ENCODE measurements around the gene FRYL. TPM values are rescaled to one million over a fixed set of nuclear protein-coding genes. Genes with fewer than 3 reads are reported as not detected.

The FRYL gene
- total RNA-seq, 1 experiment from 2014 or later = 29.9 TPM

DNA sequence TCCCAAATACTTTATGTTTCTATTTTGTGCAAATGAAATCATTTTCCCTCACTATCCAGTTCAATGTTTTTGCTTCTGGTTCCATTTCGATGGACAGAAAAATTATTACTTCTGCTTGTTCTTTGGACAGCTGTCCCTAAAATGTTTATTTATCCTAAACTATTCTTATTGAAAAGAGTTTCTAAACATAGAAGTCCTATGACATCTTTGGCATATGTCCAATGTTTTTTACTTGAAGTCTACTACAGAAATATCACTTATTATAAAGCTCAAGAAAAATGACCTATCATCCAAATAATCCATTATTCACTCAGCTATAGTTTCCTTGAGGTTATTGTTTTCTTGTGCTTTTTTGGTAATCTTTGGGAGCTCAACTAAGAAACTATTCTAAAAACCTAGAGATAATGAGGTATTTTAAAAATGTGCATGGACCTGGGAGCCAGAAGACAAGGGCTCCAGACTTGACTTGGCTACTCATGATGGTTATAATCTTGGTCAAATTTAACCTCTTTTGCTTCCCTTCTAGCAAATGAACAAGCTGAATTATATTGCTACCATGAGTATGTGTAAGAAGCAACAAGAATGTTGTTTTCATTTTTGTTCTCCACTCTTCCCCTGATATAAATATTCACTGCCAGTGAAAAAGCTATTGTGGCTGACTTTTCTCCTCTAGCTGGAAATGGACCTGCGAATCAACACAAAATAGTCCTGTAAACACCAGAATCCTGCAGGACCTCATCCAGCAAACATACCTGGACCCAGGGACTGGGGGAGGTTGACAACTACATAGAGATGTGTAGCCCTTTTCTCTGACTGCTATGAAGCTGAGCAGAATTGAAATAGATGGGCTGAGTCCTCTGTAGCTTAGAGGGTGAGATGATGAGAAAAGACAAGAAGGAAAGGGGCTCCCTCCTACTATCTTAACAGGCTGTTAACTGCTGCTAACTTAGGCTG lies 137.4 kb downstream of the FRYL start:
- no peak overlapping the region for H3K4me2 ChIP-seq (ENCODE audit: low read length)

DNA sequence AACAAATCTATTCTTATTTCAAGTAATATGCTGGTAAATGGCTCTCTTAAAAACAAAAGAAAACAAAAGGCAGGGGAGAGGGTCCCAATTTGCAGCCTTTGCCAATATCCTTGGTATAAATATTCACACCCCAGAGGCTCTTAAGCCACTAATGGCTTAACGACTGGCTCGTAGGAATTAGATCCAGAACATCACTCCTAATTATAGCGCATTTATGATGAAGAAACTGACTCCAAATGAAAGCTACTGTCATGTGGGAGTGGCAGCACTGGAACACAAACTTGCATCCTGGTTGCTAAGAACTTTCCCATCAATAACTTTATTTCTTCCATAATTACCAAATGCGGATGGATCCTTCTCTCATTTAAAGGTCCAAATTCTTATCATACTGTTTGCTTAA lies 138.7 kb downstream of the FRYL start:
- Histone ChIP-seq H3K27me3 (ENCODE audit: low read length) (no peaks in the 10 kb centered on the region), H3K9ac (ENCODE audit: low read length) (no peak overlapping the region), H3K4me1 (ENCODE audit: insufficient read depth, low read length) (peaks cover 4% of the 10 kb centered on the region; the same call in 1 of the 2 replicates), H3F3A (ENCODE audit: low read length, unreplicated experiment) (no peaks in the 10 kb centered on the region), H3K79me2 (ENCODE audit: low read length) (peaks cover 16% of the 10 kb centered on the region; the same call in 1 of the 2 replicates), H3K36me3 (ENCODE audit: low read depth, low read length) (no peaks in the 10 kb centered on the region), H4K20me1 (ENCODE audit: low read length) (no peaks in the 10 kb centered on the region), H3K4me2 (ENCODE audit: low read length) (no peak overlapping the region), H2AFZ (ENCODE audit: low read length) (no peak overlapping the region), H3K9me3 (ENCODE audit: low read length) (no peaks in the 10 kb centered on the region), H3K9me2 (replicated peaks; ENCODE audit: low read length) (no peaks in the 10 kb centered on the region), H3K4me3 (ENCODE audit: low read length) (no peak overlapping the region), H3K27ac (ENCODE audit: low read length) (no peak overlapping the region)
- ChIA-PET CTCF (no interaction called here), POLR2A (ENCODE audit: unreplicated experiment) (no interaction called here)
- TF ChIP-seq CTCF (conservative IDR thresholded peaks at IDR 0.05; ENCODE audit: low read depth, low read length) (no peak), EZH2phosphoT487 (IDR thresholded peaks at IDR 0.05; ENCODE audit: borderline replicate concordance, low read length) (no peak), EZH2 (IDR thresholded peaks at IDR 0.05; ENCODE audit: low read length, unreplicated experiment) (no peak)
- ATAC-seq (no peak), DNase-seq (no peak)
- no TSS peak for BruUV-seq (replicated peaks)
- intact Hi-C loops (cut with micrococcal nuclease) = no loop called here

More for the DNA sequence above, 137.4 kb downstream of the FRYL start:
- H3F3A ChIP-seq (ENCODE audit: low read length, unreplicated experiment) = no peaks in the 10 kb centered on the region
- ChIA-PET CTCF (no interaction called here), POLR2A (ENCODE audit: unreplicated experiment) (no interaction called here)
- DNase-seq = no peak
- no peak for TF ChIP-seq EZH2phosphoT487 (IDR thresholded peaks at IDR 0.05; ENCODE audit: borderline replicate concordance, low read length)
- no peak for TF ChIP-seq EZH2 (IDR thresholded peaks at IDR 0.05; ENCODE audit: low read length, unreplicated experiment)
- TF ChIP-seq CTCF (conservative IDR thresholded peaks at IDR 0.05; ENCODE audit: low read depth, low read length) = no peak
- no peak overlapping the region for H3K9ac ChIP-seq (ENCODE audit: low read length)
- no peak overlapping the region for H3K27ac ChIP-seq (ENCODE audit: low read length)
- no peaks in the 10 kb centered on the region for H3K9me3 ChIP-seq (ENCODE audit: low read length)
- H4K20me1 ChIP-seq (ENCODE audit: low read length) = no peaks in the 10 kb centered on the region
- no peak overlapping the region for H2AFZ ChIP-seq (ENCODE audit: low read length)
- intact Hi-C loops (cut with micrococcal nuclease) = no loop called here
- no peaks in the 10 kb centered on the region for H3K27me3 ChIP-seq (ENCODE audit: low read length)
- H3K36me3 ChIP-seq (ENCODE audit: low read depth, low read length) = no peaks in the 10 kb centered on the region
- H3K4me3 ChIP-seq (ENCODE audit: low read length) = no peak overlapping the region
- H3K4me1 ChIP-seq (ENCODE audit: insufficient read depth, low read length) = no peaks in the 10 kb centered on the region
- H3K79me2 ChIP-seq (ENCODE audit: low read length) = peaks cover 10% of the 10 kb centered on the region; the same call in 1 of the 2 replicates
- no peak for ATAC-seq
- BruUV-seq (replicated peaks) = no TSS peak
- no peaks in the 10 kb centered on the region for H3K9me2 ChIP-seq (replicated peaks; ENCODE audit: low read length)

GRCh38 chr4:48640699-48641098 lies 139.4 kb downstream of the FRYL start:
- peaks cover 11% of the 10 kb centered on the region for H3K4me1 ChIP-seq (ENCODE audit: insufficient read depth, low read length)

More at GRCh38 chr4:48640699-48641098, 139.4 kb downstream of the FRYL start:
- H4K20me1 ChIP-seq (ENCODE audit: low read length) = no peaks in the 10 kb centered on the region
- no peak overlapping the region for H2AFZ ChIP-seq (ENCODE audit: low read length)
- BruUV-seq (replicated peaks) = no TSS peak
- no peaks in the 10 kb centered on the region for H3K9me3 ChIP-seq (ENCODE audit: low read length)
- no peaks in the 10 kb centered on the region for H3K27me3 ChIP-seq (ENCODE audit: low read length)
- H3K9me2 ChIP-seq (replicated peaks; ENCODE audit: low read length) = no peaks in the 10 kb centered on the region
- H3K36me3 ChIP-seq (ENCODE audit: low read depth, low read length) = no peaks in the 10 kb centered on the region
- no peak overlapping the region for H3K9ac ChIP-seq (ENCODE audit: low read length)
- H3K27ac ChIP-seq (ENCODE audit: low read length) = no peak overlapping the region
- DNase-seq (no peak), ATAC-seq (no peak)
- H3K4me3 ChIP-seq (ENCODE audit: low read length) = no peak overlapping the region
- peaks cover 20% of the 10 kb centered on the region; the same call in 1 of the 2 replicates for H3K79me2 ChIP-seq (ENCODE audit: low read length)
- ChIA-PET POLR2A (ENCODE audit: unreplicated experiment) (no interaction called here), CTCF (no interaction called here)
- H3K4me2 ChIP-seq (ENCODE audit: low read length) = no peak overlapping the region
- intact Hi-C loops (cut with micrococcal nuclease) = no loop called here
- H3F3A ChIP-seq (ENCODE audit: low read length, unreplicated experiment) = no peaks in the 10 kb centered on the region
- TF ChIP-seq EZH2 (IDR thresholded peaks at IDR 0.05; ENCODE audit: low read length, unreplicated experiment) = no peak
- TF ChIP-seq EZH2phosphoT487 (IDR thresholded peaks at IDR 0.05; ENCODE audit: borderline replicate concordance, low read length) = no peak
- TF ChIP-seq CTCF (conservative IDR thresholded peaks at IDR 0.05; ENCODE audit: low read depth, low read length) = no peak

Data from PC-3 (cell line).